H1 (cell line): Measurements from ENCODE around the gene REL. TPM values are rescaled to one million over a fixed set of nuclear protein-coding genes. Genes with fewer than 3 reads are reported as not detected.

Experiments
- SUZ12 ChIP-seq: fragments of 200-600 bp; sonication (generic); IDR thresholded peaks from 2 replicates; pipeline ENCODE4 v1.6.1; 2012; ENCODE audit warnings: mild to moderate bottlenecking, inconsistent platforms, low read length, moderate library complexity, mixed read lengths
- polyA plus RNA-seq, 7 experiments: library from polyadenylated mRNA; depleted of rRNA in 3 of 7; stranded (reverse) in 5 of 7; unstranded in 2 of 7; fragments of >200 nt in 5 of 7; fragments of 200-250 nt in 2 of 7; gene quantifications; 1 replicate in 5 of 7; 2 replicates in 1 of 7; 4 replicates in 1 of 7; pipeline versions ENCODE4 v1.2.1 to v1.2.3, GENCODE V29; 2011 to 2013; ENCODE audit warnings: missing spikeins in 2 of 7, mixed read lengths in 2 of 7
- total RNA-seq: library from RNA; stranded (reverse); fragmentation: NEBNext Ultra II Directional; extraction: Animal tissue kit (Norgen Biotek cat#: 25700); gene quantifications from 2 replicates; pipeline ENCODE4 v1.2.1, GENCODE V29; 2021

The REL gene
- total and polyA plus RNA-seq, 2 of the 8 experiments (the other 6 are each of a cell fraction or from before 2014, with no cell fraction given) = 1.5 to 7.5 TPM

DNA sequence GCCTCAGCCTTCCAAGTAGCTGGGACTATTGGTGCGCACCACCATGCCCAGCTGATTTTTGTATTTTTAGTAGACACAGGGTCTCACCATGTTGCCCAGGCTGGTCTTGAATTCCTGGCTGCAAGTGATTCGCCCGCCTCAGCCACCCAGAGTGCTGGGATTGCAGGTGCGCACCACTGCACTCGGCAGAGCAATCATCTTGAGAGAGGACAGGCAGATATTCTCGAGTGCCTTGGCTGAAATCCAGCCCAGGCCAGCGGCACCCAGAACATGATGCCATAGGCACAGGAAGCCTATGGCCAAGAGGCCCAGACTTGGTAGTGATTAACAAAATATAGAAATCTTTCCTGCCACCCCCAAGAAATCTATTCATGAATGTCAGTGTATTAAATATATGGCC lies 78.1 kb downstream of the REL start (continued):
- no peak for TF ChIP-seq SUZ12
